Gastroesophageal sphincter (tissue), 4 donors: ENCODE results near the gene MEGF8. TPM values are rescaled to one million over a fixed set of nuclear protein-coding genes. Genes with fewer than 3 reads are reported as not detected.

Experiments used
- ATAC-seq: fragments of 150-250 bp; one replicate; pipeline ENCODE4 v1.9.1; 2016; ENCODE audit warnings: mild to moderate bottlenecking, moderate library complexity
- H3K27ac ChIP-seq, 4 donors: fragments of 200-600 bp; sonication (generic) in 3 of 4; 1 replicate in 3 of 4; 2 replicates in 1 of 4; pipeline ENCODE4 v1.5.1; 2016 to 2019
- H3K27me3 ChIP-seq: fragments of 200-600 bp; sonication (generic); one replicate; pipeline ENCODE4 v1.5.1; 2019
- H3K36me3 ChIP-seq, 2 donors: fragments of 200-600 bp; sonication (generic); one replicate each; pipeline ENCODE4 v1.5.1; 2019; ENCODE audit warnings: control low read depth in 1 of 2
- H3K4me1 ChIP-seq, 3 donors: fragments of 200-600 bp; sonication (generic); 1 replicate in 2 of 3; 2 replicates in 1 of 3; pipeline ENCODE4 v1.5.1; 2016 to 2019; ENCODE audit warnings: control low read depth in 2 of 3
- H3K4me3 ChIP-seq, 2 donors: fragments of 200-600 bp; sonication (generic); one replicate each; pipeline ENCODE4 v1.5.1; 2019; ENCODE audit warnings: mild to moderate bottlenecking in 1 of 2, moderate library complexity in 1 of 2
- H3K9me3 ChIP-seq, 3 donors: fragments of 200-600 bp; sonication (generic); one replicate each; pipeline ENCODE4 v1.5.1; 2017 to 2019; ENCODE audit warnings: control low read depth in 2 of 3
- EP300 ChIP-seq: sonication (generic); formaldehyde crosslinking; IDR thresholded peaks from one replicate; pipeline ENCODE4 v1.6.1; 2017; ENCODE audit warnings: antibody characterized with exemption, mild to moderate bottlenecking
- POLR2A ChIP-seq, 2 donors: fragments of 450-650 bp; IDR thresholded peaks; one replicate each; pipeline ENCODE4 v1.6.1; 2017; ENCODE audit warnings: antibody characterized with exemption in 2 of 2, mild to moderate bottlenecking in 2 of 2, moderate library complexity in 1 of 2
- POLR2AphosphoS5 ChIP-seq: sonication (generic); formaldehyde crosslinking; IDR thresholded peaks from one replicate; pipeline ENCODE4 v1.6.1; 2017; ENCODE audit warnings: antibody characterized with exemption
- WGBS, 2 donors: methylation state at CpG; one replicate each; pipeline ENCODE4 v1.1.5; 2018; ENCODE audit warnings: low coverage in 1 of 2; 5-methylcytosine and 5-hydroxymethylcytosine counted together
- small RNA-seq, 4 donors: library from RNA; depleted of rRNA; stranded (forward); fragments of <200 nt; gene quantifications; one replicate each; pipeline ENCODE3, GENCODE V24; 2016
- total RNA-seq, 4 donors: library from RNA; depleted of rRNA; stranded (reverse); fragments of >200 nt; gene quantifications; one replicate each; pipeline ENCODE4 v1.1.0, GENCODE V29; 2016
- TF ChIP-seq, protein P1 (sequence below), 4 experiments: fragments of 200-600 bp in 2 of 4; fragments of 450-650 bp in 2 of 4; sonication (generic) in 1 of 4; IDR thresholded peaks; one replicate each; pipeline ENCODE4 v1.5.1; 2017 to 2019; ENCODE audit warnings: antibody characterized with exemption in 4 of 4, mild to moderate bottlenecking in 2 of 4, moderate library complexity in 2 of 4

The MEGF8 gene
- total RNA-seq, 4 donors from 2014 or later = 13.9 to 44.4 (median 18.1) TPM

DNA sequence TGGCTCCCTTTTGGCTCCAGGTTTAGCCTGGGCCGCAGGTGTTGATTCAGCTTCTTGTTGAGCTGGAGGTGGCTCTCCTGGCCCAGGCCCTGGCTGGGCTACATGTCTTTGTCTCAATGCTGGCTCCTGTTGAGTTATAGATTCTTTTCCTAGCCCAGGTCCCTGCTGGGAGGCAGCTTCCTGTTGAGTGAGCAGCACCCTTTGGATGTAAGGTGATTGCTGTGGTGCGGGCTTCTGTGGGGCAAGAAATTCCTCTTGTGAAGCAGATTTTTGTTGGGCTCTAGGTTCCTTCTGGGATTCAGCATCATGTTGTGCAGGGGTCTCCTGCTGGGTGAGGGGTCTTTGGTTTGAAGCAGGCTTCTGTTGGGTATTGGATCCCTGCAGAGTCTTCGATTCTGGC lies 101.2 kb downstream of the MEGF8 start:
- TF ChIP-seq, protein P1, sequence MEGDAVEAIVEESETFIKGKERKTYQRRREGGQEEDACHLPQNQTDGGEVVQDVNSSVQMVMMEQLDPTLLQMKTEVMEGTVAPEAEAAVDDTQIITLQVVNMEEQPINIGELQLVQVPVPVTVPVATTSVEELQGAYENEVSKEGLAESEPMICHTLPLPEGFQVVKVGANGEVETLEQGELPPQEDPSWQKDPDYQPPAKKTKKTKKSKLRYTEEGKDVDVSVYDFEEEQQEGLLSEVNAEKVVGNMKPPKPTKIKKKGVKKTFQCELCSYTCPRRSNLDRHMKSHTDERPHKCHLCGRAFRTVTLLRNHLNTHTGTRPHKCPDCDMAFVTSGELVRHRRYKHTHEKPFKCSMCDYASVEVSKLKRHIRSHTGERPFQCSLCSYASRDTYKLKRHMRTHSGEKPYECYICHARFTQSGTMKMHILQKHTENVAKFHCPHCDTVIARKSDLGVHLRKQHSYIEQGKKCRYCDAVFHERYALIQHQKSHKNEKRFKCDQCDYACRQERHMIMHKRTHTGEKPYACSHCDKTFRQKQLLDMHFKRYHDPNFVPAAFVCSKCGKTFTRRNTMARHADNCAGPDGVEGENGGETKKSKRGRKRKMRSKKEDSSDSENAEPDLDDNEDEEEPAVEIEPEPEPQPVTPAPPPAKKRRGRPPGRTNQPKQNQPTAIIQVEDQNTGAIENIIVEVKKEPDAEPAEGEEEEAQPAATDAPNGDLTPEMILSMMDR (IDR thresholded peaks at IDR 0.05) = no peak
- TF ChIP-seq POLR2A (IDR thresholded peaks at IDR 0.05) (no peak), EP300 (no peak), POLR2AphosphoS5 (no peak)
- Histone ChIP-seq H3K36me3 (no peaks in the 10 kb centered on the region), H3K9me3 (no peaks in the 10 kb centered on the region), H3K27me3 (peaks cover 11% of the 10 kb centered on the region), H3K27ac (no peak overlapping the region), H3K4me3 (no peak overlapping the region), H3K4me1 (peaks cover 0 to 26% (median 5%) of the 10 kb centered on the region in 3 donors)
- WGBS, 2 donors = 60 to 90% methylated on average over 1 to 2 of the region's 3 CpGs
- ATAC-seq = no peak

- Histone ChIP-seq H3K4me1 (peaks cover 0 to 24% (median 5%) of the 10 kb centered on the region in 3 donors), H3K27me3 (peaks cover 11% of the 10 kb centered on the region), H3K36me3 (no peaks in the 10 kb centered on the region), H3K4me3 (no peak within 1 kb of the TSS), H3K9me3 (no peaks in the 10 kb centered on the region), H3K27ac (no peak within 1 kb of the TSS)
- ATAC-seq = no peak
- no peak for TF ChIP-seq POLR2AphosphoS5
- TF ChIP-seq POLR2A (IDR thresholded peaks at IDR 0.05) = no peak
- TF ChIP-seq, protein P1 (IDR thresholded peaks at IDR 0.05) = no peak
- no peak for TF ChIP-seq EP300
- WGBS, 2 donors = 20 to 53% methylated on average over 2 to 3 of the region's 4 CpGs
Observed at GRCh38 chr19:42427313-42427712, 101.9 kb downstream of the MEGF8 start, which contains the start of gene LIPE. LIPE (minus strand) TSS chr19:42427388; CDS start chr19:42427149, 239 bp downstream.

Small RNAs within 50 kb of the gene (small RNA-seq; reads per million reads assigned to genes)
- gene MIR8077 = 0 reads per million in 4 donors

Other genes starting within 250 kb of the MEGF8 start
- 10 to 100 TPM; 14.4 to 25.3 (median 17.1) TPM for gene ZNF574, start 249.5 kb upstream of the MEGF8 start, total RNA-seq
- 1 to 10 TPM in 3 of 4 donors, under 1 TPM in 1; 0.93 to 1.8 (median 1.5) TPM for gene POU2F2, start 193.2 kb upstream of the MEGF8 start, total RNA-seq
- gene DEDD2, start 108.0 kb upstream of the MEGF8 start, total RNA-seq = 10 to 100 TPM; 31.1 to 39.3 (median 33.4) TPM
- 10 to 100 TPM in 1 of 4 donors, 1 to 10 TPM in 3; 4.6 to 10.4 (median 7.8) TPM for gene ZNF526, start 105.3 kb upstream of the MEGF8 start, total RNA-seq
- 10 to 100 TPM; 30.8 to 51.0 (median 35.1) TPM for gene GSK3A, start 83.0 kb upstream of the MEGF8 start, total RNA-seq
- 10 to 100 TPM; 28.4 to 46.4 (median 39.9) TPM for gene ERF, start 70.5 kb upstream of the MEGF8 start, total RNA-seq
- 10 to 100 TPM; 31.4 to 69.4 (median 49.0) TPM for gene CIC, start 56.4 kb upstream of the MEGF8 start, total RNA-seq
- gene PRR19, start 23.5 kb upstream of the MEGF8 start, total RNA-seq = under 1 TPM in 1 of 4 donors, not detected in 3; 0.93 TPM
- 10 to 100 TPM in 1 of 4 donors, 1 to 10 TPM in 2, under 1 TPM in 1; 0.93 to 13.6 (median 5.8) TPM for gene PAFAH1B3, start 23.0 kb upstream of the MEGF8 start, total RNA-seq
- under 1 TPM in 1 of 4 donors, not detected in 3; 0.27 TPM for gene TMEM145, start 12.3 kb upstream of the MEGF8 start, total RNA-seq
- 10 to 100 TPM in 1 of 4 donors, 1 to 10 TPM in 1, not detected in 2; 1.7 to 17.5 TPM for gene CNFN, start 64.7 kb downstream of the MEGF8 start, total RNA-seq
- gene LIPE, start 101.8 kb downstream of the MEGF8 start, total RNA-seq = 10 to 100 TPM in 1 of 4 donors, 1 to 10 TPM in 3; 3.4 to 15.3 (median 6.6) TPM
- gene CXCL17, start 117.3 kb downstream of the MEGF8 start, total RNA-seq = 1 to 10 TPM in 1 of 4 donors, not detected in 3; 6.5 TPM
- gene CEACAM1, start 202.8 kb downstream of the MEGF8 start, total RNA-seq = 10 to 100 TPM in 1 of 4 donors, 1 to 10 TPM in 1, under 1 TPM in 2; 0.66 to 10.1 (median 0.99) TPM